AG04450 (cell line): ENCODE data around the gene BEAN1. TPM values are rescaled to one million over a fixed set of nuclear protein-coding genes. Genes with fewer than 3 reads are reported as not detected.

Experiments
- CTCF ChIA-PET: fragments of 300-600, 350-600 bp; formaldehyde crosslinking; extraction: SDS; loops from one replicate; lab custom pipeline; 2022; ENCODE audit warnings: antibody characterized with exemption, inconsistent platforms; lab: Charles Lee
- POLR2A ChIA-PET: fragments of 350-600 bp; formaldehyde crosslinking; extraction: SDS; loops from one replicate; lab custom pipeline; 2021; ENCODE audit warnings: antibody characterized with exemption, inconsistent platforms; lab: Yijun Ruan, JAX
- DNase-seq: peaks from one replicate; pipeline ENCODE4 v3.0.0-alpha.2; 2011; ENCODE audit warnings: low read depth, low spot score
- H3K27ac ChIP-seq: one replicate; pipeline ENCODE4 v1.5.1; 2012; ENCODE audit warnings: low read depth, low read length, control low read depth
- H3K27me3 ChIP-seq: one replicate; pipeline ENCODE4 v1.6.0; 2012; ENCODE audit warnings: low read length; ENCODE audit not compliant: control insufficient read depth, insufficient read depth
- H3K4me3 ChIP-seq: 2 replicates; pipeline ENCODE4 v1.5.1; 2011; ENCODE audit warnings: mild to moderate bottlenecking, low read depth, low read length, control low read depth
- H3K9me3 ChIP-seq: 2 replicates; pipeline ENCODE4 v1.5.1; 2012; ENCODE audit warnings: low read length; ENCODE audit not compliant: control insufficient read depth, insufficient read depth
- polyA plus RNA-seq: library from polyadenylated mRNA; depleted of rRNA; stranded (reverse); fragments of >200 nt; gene quantifications from 2 replicates; pipeline ENCODE4 v1.2.3, GENCODE V29; 2011
- TF ChIP-seq, protein P1 (sequence below): IDR thresholded peaks from 2 replicates; pipeline ENCODE4 v1.5.1; 2011; ENCODE audit warnings: low read depth, low read length, control low read depth, inconsistent platforms

The BEAN1 gene
- polyA plus RNA-seq, 1 experiment = not detected

DNA sequence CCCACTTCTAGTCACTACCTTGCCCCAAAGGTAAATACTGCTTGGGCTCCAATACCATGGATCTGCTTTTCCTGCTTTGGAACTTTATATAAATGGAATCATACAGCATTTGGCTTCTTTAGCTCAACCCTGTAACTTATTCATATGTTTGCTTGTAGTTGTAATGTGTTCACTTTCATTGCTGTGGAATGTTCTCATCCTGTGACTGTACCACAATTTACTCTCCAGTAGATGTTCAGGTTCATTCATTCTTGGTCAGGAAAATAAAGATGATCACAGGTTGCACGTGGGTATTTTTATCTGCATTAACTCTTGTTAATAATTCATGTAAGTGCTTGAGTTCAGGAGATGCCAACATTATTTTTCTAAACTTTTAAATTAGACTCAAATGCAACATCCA, 6.7 kb upstream of the BEAN1 start:
- ChIA-PET POLR2A (interaction anchor here (0.5 kb wide), 1 partner anchor 254 kb away, joined by 3 read pairs; no protein-coding TSS in a partner anchor), CTCF (no interaction called here)
- H3K27ac ChIP-seq = no peak overlapping the region
- TF ChIP-seq, protein P1, sequence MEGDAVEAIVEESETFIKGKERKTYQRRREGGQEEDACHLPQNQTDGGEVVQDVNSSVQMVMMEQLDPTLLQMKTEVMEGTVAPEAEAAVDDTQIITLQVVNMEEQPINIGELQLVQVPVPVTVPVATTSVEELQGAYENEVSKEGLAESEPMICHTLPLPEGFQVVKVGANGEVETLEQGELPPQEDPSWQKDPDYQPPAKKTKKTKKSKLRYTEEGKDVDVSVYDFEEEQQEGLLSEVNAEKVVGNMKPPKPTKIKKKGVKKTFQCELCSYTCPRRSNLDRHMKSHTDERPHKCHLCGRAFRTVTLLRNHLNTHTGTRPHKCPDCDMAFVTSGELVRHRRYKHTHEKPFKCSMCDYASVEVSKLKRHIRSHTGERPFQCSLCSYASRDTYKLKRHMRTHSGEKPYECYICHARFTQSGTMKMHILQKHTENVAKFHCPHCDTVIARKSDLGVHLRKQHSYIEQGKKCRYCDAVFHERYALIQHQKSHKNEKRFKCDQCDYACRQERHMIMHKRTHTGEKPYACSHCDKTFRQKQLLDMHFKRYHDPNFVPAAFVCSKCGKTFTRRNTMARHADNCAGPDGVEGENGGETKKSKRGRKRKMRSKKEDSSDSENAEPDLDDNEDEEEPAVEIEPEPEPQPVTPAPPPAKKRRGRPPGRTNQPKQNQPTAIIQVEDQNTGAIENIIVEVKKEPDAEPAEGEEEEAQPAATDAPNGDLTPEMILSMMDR = no peak
- H3K4me3 ChIP-seq = no peak overlapping the region
- no peak for DNase-seq
- H3K9me3 ChIP-seq = no peaks in the 10 kb centered on the region; the same call in 1 of the 2 replicates
- peaks cover 22% of the 10 kb centered on the region for H3K27me3 ChIP-seq

GRCh38 chr16:66421891-66422290, 5.2 kb upstream of the BEAN1 start:
- TF ChIP-seq, protein P1 = no peak
- no peak overlapping the region for H3K27ac ChIP-seq
- CTCF ChIA-PET = no interaction called here
- DNase-seq = no peak
- peaks cover 34% of the 10 kb centered on the region for H3K27me3 ChIP-seq
- no peak overlapping the region for H3K4me3 ChIP-seq
- H3K9me3 ChIP-seq = no peaks in the 10 kb centered on the region; the same call in 1 of the 2 replicates
- POLR2A ChIA-PET = no interaction called here

DNA sequence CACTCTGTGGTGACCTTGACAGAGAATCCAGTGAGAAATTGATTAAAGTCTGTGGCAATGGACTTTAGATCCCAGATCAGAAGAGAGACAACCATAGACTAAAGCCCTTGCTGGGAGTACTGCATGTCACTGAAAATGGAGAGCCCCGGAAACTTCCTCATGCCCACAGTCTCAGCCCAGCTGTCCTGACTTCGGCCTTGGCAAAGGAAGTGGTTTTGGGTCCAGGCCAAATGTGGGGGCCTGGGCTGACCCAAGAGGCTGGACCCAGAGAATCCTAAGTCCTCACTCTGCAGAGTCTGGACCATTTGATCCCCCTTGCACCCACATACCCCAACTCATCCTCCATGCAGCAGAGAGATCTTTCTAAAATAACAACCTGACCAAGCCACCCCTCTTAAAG, 4.7 kb upstream of the BEAN1 start:
- Histone ChIP-seq H3K9me3 (no peaks in the 10 kb centered on the region), H3K4me3 (no peak overlapping the region), H3K27me3 (peaks cover 34% of the 10 kb centered on the region), H3K27ac (no peak overlapping the region)
- ChIA-PET POLR2A (interaction anchor here (0.9 kb wide), 1 partner anchor 46 kb away, joined by 3 read pairs; no protein-coding TSS in a partner anchor), CTCF (interaction anchor here (1.0 kb wide), 1 partner anchor 15 kb away, joined by 3 read pairs; no protein-coding TSS in a partner anchor)
- no peak for DNase-seq
- TF ChIP-seq, protein P1 = no peak

- peaks cover 40% of the 10 kb centered on the region for H3K27me3 ChIP-seq
- POLR2A ChIA-PET = interaction anchor here (0.9 kb wide), 1 partner anchor 46 kb away, joined by 3 read pairs; no protein-coding TSS in a partner anchor
- H3K4me3 ChIP-seq = no peak overlapping the region
- TF ChIP-seq, protein P1 = no peak
- CTCF ChIA-PET = interaction anchor here (1.0 kb wide), 1 partner anchor 16 kb away, joined by 3 read pairs; no protein-coding TSS in a partner anchor
- no peak for DNase-seq
- H3K27ac ChIP-seq = no peak overlapping the region
- no peaks in the 10 kb centered on the region; the same call in 1 of the 2 replicates for H3K9me3 ChIP-seq
These were observed 3.9 kb upstream of the BEAN1 start for GRCh38 chr16:66423177-66423576.

- ChIA-PET CTCF (no interaction called here), POLR2A (no interaction called here)
- no peak overlapping the region for H3K4me3 ChIP-seq
- no peak for DNase-seq
- no peak overlapping the region for H3K27ac ChIP-seq
- TF ChIP-seq, protein P1 = no peak
- H3K27me3 ChIP-seq = peaks cover 62% of the 10 kb centered on the region
- H3K9me3 ChIP-seq = no peaks in the 10 kb centered on the region; the same call in 1 of the 2 replicates
These were observed 1.4 kb upstream of the BEAN1 start for GRCh38 chr16:66425651-66426050.
